Astrocyte (in vitro differentiated cells and primary cell): ENCODE data around the gene POU2F1. TPM values are rescaled to one million over a fixed set of nuclear protein-coding genes. Genes with fewer than 3 reads are reported as not detected.
"Not testable (repeated sequence)": the region's sequence is repeated elsewhere in the genome, so short reads cannot be mapped to it uniquely, and the experiment has no call there.

Experiments
- DNase-seq: peaks from one replicate; pipeline ENCODE4 v3.0.0-alpha.2; 2010; ENCODE audit warnings: low read depth
- FAIRE-seq: peaks from 2 replicates; lab custom pipeline; 2011; peaks lifted over from hg19 to GRCh38; lab: Jason Lieb, UNC
- H2AFZ ChIP-seq: 2 replicates; pipeline ENCODE4 v1.6.0; 2012; ENCODE audit warnings: low read depth, low read length, inconsistent platforms
- H3K27ac ChIP-seq: 2 replicates; pipeline ENCODE4 v1.5.1; 2011; ENCODE audit warnings: low read depth, low read length, inconsistent platforms
- H3K27me3 ChIP-seq: 2 replicates; pipeline ENCODE4 v1.6.0; 2011; ENCODE audit warnings: low read length, inconsistent platforms; ENCODE audit not compliant: insufficient read depth
- H3K36me3 ChIP-seq: 2 replicates; pipeline ENCODE4 v1.5.1; 2011; ENCODE audit warnings: low read length, inconsistent platforms; ENCODE audit not compliant: insufficient read depth
- H3K4me1 ChIP-seq: 2 replicates; pipeline ENCODE4 v1.5.1; 2011; ENCODE audit warnings: low read length, inconsistent platforms; ENCODE audit not compliant: insufficient read depth
- H3K4me2 ChIP-seq: 2 replicates; pipeline ENCODE4 v1.6.0; 2012; ENCODE audit warnings: low read length, inconsistent platforms
- H3K4me3 ChIP-seq: 2 replicates; pipeline ENCODE4 v1.5.1; 2011; ENCODE audit warnings: low read depth, mild to moderate bottlenecking, low read length, inconsistent platforms; ENCODE audit not compliant: insufficient read depth
- H3K79me2 ChIP-seq: 2 replicates; pipeline ENCODE4 v1.6.0; 2012; ENCODE audit warnings: mild to moderate bottlenecking, low read length, inconsistent platforms; ENCODE audit not compliant: insufficient read depth
- H3K9ac ChIP-seq: 2 replicates; pipeline ENCODE4 v1.6.0; 2012; ENCODE audit warnings: mild to moderate bottlenecking, low read length, inconsistent platforms
- H3K9me3 ChIP-seq: 2 replicates; pipeline ENCODE4 v1.5.1; 2012; ENCODE audit warnings: low read depth, mild to moderate bottlenecking, low read length, inconsistent platforms; ENCODE audit not compliant: insufficient read depth
- H4K20me1 ChIP-seq: 2 replicates; pipeline ENCODE4 v1.6.0; 2012; ENCODE audit warnings: low read length, inconsistent platforms; ENCODE audit not compliant: insufficient read depth
- H3K27ac Mint-ChIP-seq: one replicate; pipeline ENCODE4 v1.8.0; 2021; ENCODE audit warnings: mild to moderate bottlenecking, mixed read lengths; ENCODE audit not compliant: unreplicated experiment
- H3K27me3 Mint-ChIP-seq: one replicate; pipeline ENCODE4 v1.8.0; 2021; ENCODE audit warnings: low read depth, mixed read lengths; ENCODE audit not compliant: unreplicated experiment
- H3K36me3 Mint-ChIP-seq: one replicate; pipeline ENCODE4 v1.8.0; 2021; ENCODE audit warnings: low read depth, mixed read lengths; ENCODE audit not compliant: unreplicated experiment
- H3K4me1 Mint-ChIP-seq: one replicate; pipeline ENCODE4 v1.8.0; 2021; ENCODE audit warnings: low read depth, mixed read lengths; ENCODE audit not compliant: unreplicated experiment
- H3K4me3 Mint-ChIP-seq: one replicate; pipeline ENCODE4 v1.8.0; 2021; ENCODE audit warnings: mild to moderate bottlenecking, moderate library complexity, mixed read lengths; ENCODE audit not compliant: unreplicated experiment
- H3K9me3 Mint-ChIP-seq: one replicate; pipeline ENCODE4 v1.8.0; 2021; ENCODE audit warnings: mild to moderate bottlenecking, mixed read lengths; ENCODE audit not compliant: unreplicated experiment
- CTCF ChIP-seq: IDR thresholded peaks from 2 replicates; pipeline ENCODE4 v1.5.1; 2011; ENCODE audit warnings: low read depth, mild to moderate bottlenecking, inconsistent platforms, low read length, moderate library complexity; ENCODE audit not compliant: insufficient read depth
- EZH2 ChIP-seq: IDR thresholded peaks from 2 replicates; pipeline ENCODE4 v1.6.1; 2012; ENCODE audit warnings: mild to moderate bottlenecking, low read length, inconsistent platforms; ENCODE audit not compliant: insufficient read depth
- total RNA-seq: library from RNA; stranded (reverse); gene quantifications from 2 replicates; pipeline ENCODE4 v1.2.1, GENCODE V29; 2021

Gene POU2F1
- total RNA-seq, 1 donor from 2014 or later: 21.7 TPM

DNA sequence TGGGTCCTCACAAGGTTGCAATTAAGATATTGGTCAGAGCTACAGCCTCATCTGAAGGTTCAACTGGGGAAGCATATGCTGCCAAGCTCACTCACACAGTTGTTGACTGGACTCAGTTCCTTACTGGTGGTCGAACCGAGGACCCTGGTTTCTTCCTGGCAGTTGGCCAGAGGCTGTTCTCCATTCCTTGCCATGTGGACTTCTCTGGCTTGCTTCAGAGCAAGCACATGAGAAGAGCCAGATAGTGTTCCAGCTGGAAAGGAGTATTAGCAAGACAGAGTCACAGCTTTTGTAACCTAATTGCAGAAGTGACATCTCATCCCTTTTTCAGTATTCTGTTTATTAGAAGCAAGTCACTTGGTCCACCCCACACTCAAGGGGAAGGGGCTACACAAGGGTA is 23.6 kb downstream of the POU2F1 start:
- Histone ChIP-seq H3K4me3 (no peak overlapping the region), H3K9ac (no peak overlapping the region), H3K27me3 (no peaks in the 10 kb centered on the region), H2AFZ (no peak overlapping the region), H3K4me2 (no peak overlapping the region), H3K36me3 (no peaks in the 10 kb centered on the region), H4K20me1 (peaks cover 51% of the 10 kb centered on the region), H3K27ac (no peak overlapping the region), H3K79me2 (peaks cover 53% of the 10 kb centered on the region), H3K4me1 (no peaks in the 10 kb centered on the region), H3K9me3 (no peaks in the 10 kb centered on the region)
- H3K9me3 Mint-ChIP-seq: peaks cover 5% of the 10 kb centered on the region
- DNase-seq (no peak), FAIRE-seq (no peak)
- peaks cover 8% of the 10 kb centered on the region for H3K36me3 Mint-ChIP-seq
- H3K27me3 Mint-ChIP-seq: no peaks in the 10 kb centered on the region
- peaks cover 5% of the 10 kb centered on the region for H3K4me1 Mint-ChIP-seq
- no peak overlapping the region for H3K27ac Mint-ChIP-seq
- no peak overlapping the region for H3K4me3 Mint-ChIP-seq
- TF ChIP-seq CTCF (no peak), EZH2 (no peak)

- not testable (repeated sequence) for H3K27ac ChIP-seq, H3K27me3 ChIP-seq, H3K9me3 ChIP-seq, FAIRE-seq, H3K4me3 Mint-ChIP-seq, H3K36me3 ChIP-seq, H3K4me1 ChIP-seq, H3K36me3 Mint-ChIP-seq, H3K4me3 ChIP-seq, H3K27ac Mint-ChIP-seq, H3K9ac ChIP-seq, H3K27me3 Mint-ChIP-seq, H3K4me2 ChIP-seq, H2AFZ ChIP-seq, H3K9me3 Mint-ChIP-seq, DNase-seq
- H3K79me2 ChIP-seq: peaks cover 53% of the 10 kb centered on the region
- peaks cover 10% of the 10 kb centered on the region for H3K4me1 Mint-ChIP-seq
- H4K20me1 ChIP-seq: peaks cover 49% of the 10 kb centered on the region
Measured at GRCh38 chr1:167245168-167245567, 24.5 kb downstream of the POU2F1 start.

GRCh38 chr1:167246971-167247370 is 26.3 kb downstream of the POU2F1 start:
- Mint-ChIP-seq H3K4me3 (no peak overlapping the region), H3K27ac (no peak overlapping the region), H3K9me3 (peaks cover 5% of the 10 kb centered on the region), H3K36me3 (peaks cover 8% of the 10 kb centered on the region), H3K4me1 (peaks cover 10% of the 10 kb centered on the region), H3K27me3 (no peaks in the 10 kb centered on the region)
- H2AFZ ChIP-seq: no peak overlapping the region
- peaks cover 43% of the 10 kb centered on the region for H4K20me1 ChIP-seq
- FAIRE-seq (no peak), DNase-seq (no peak)
- H3K79me2 ChIP-seq: peaks cover 59% of the 10 kb centered on the region
- H3K27ac ChIP-seq: no peak overlapping the region
- TF ChIP-seq CTCF (no peak), EZH2 (no peak)
- H3K9ac ChIP-seq: no peak overlapping the region
- no peaks in the 10 kb centered on the region for H3K9me3 ChIP-seq
- no peak overlapping the region for H3K4me2 ChIP-seq
- H3K4me3 ChIP-seq: no peak overlapping the region
- H3K27me3 ChIP-seq: no peaks in the 10 kb centered on the region
- H3K4me1 ChIP-seq: no peaks in the 10 kb centered on the region
- no peaks in the 10 kb centered on the region for H3K36me3 ChIP-seq
